ENCODE results near the gene SCO2.
"Not testable (repeated sequence)": the region's sequence is repeated elsewhere in the genome, so short reads cannot be mapped to it uniquely, and the experiment has no call there.

Gene SCO2

DNA sequence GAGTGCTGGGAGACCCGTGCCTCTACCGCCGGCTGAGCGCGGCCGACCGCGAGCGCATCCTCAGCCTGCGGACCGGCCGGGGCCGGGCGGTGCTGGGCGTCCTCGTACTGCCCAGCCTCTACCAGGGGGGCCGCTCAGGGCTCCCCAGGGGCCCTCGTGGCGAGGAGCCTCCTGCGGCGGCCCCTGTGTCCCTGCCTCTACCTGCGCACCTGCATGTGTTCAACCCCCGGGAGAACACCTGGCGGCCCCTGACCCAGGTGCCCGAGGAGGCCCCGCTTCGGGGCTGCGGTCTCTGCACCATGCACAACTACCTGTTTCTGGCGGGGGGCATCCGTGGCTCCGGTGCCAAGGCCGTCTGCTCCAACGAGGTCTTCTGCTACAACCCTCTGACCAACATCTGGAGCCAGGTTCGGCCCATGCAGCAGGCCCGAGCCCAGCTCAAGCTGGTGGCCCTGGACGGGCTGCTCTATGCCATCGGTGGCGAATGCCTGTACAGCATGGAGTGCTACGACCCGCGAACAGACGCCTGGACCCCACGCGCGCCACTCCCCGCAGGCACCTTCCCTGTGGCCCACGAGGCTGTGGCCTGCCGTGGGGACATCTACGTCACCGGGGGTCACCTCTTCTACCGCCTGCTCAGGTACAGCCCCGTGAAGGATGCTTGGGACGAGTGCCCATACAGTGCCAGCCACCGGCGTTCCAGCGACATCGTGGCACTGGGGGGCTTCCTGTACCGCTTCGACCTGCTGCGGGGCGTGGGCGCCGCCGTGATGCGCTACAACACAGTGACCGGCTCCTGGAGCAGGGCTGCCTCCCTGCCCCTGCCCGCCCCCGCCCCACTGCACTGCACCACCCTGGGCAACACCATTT, 23.8 kb upstream of the SCO2 start:
- no peak for DNase-seq

DNA sequence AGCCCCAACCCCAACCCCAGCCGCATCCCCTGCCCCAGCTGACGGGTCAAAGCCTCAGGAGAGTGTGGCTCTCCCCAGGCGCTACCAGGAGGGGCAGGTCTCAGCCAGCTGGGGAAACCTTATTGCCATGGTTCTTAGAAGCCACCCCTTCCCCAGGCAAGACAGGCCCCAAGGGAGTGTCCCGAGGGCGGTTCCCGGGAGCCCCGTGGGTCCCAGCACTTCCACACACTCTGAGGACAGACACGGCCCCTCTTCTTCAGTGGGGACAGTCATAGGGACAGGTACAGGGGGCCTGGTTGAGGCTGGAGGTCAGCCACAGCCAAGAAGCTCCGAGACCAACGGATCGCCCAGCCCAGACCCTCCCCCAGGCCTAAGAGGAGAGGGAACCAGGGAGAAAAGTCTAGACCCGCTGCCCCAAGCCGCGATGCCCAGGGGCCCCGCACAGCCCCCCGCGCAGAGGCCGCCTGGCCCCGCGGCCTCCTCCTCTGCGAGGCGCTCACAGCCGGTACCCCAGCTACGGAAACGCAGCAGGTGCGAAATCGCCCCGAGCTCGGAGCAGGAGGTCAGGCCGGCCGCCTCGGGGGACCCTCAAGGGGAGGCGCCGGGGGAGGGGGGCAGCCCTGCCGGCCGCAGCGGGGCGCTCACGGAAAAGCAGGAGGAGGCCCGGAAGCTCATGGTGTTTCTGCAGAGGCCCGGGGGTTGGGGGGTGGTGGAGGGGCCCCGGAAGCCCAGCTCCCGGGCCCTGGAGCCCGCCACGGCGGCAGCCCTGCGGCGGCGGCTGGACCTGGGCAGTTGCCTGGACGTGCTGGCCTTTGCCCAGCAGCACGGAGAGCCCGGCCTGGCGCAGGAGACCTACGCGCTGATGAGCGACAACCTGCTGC, 22.9 kb upstream of the SCO2 start:
- no peak for DNase-seq

DNA sequence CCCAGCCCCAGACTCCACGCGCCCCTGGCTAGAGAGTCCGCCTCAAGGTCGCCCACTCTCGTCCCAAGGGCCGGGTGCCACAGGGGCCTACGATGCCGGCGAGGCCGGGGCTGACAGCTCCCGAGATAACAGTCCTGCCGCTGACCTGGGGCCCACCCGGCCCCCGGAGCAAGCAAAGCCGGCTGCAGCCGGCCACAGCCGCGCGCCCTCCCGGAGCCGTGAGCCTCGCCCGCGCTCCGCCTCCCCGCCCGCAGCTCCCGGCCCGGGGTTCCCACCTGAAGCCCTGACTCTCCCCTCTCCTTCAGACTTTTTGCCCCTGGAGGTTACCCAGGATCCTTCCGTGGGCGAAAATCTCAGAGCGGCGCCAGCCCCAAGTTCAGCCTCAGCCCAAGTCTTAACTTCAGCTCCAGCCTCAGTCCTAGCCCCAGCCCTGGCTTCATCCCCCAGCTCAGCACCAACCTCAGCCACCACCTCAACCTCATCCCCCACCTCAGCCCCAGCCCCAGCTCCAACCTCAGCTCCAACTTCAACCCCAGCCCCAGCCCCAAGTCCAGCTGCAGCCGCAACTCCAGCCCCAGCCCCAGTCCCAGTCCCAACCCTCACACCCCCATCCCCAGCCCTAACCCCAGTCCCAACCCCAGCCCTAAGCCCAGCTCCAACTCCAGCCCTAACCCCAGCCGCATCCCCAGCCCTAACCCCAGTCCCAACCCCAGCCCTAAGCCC, 22.0 kb upstream of the SCO2 start:
- no peak for DNase-seq

DNA sequence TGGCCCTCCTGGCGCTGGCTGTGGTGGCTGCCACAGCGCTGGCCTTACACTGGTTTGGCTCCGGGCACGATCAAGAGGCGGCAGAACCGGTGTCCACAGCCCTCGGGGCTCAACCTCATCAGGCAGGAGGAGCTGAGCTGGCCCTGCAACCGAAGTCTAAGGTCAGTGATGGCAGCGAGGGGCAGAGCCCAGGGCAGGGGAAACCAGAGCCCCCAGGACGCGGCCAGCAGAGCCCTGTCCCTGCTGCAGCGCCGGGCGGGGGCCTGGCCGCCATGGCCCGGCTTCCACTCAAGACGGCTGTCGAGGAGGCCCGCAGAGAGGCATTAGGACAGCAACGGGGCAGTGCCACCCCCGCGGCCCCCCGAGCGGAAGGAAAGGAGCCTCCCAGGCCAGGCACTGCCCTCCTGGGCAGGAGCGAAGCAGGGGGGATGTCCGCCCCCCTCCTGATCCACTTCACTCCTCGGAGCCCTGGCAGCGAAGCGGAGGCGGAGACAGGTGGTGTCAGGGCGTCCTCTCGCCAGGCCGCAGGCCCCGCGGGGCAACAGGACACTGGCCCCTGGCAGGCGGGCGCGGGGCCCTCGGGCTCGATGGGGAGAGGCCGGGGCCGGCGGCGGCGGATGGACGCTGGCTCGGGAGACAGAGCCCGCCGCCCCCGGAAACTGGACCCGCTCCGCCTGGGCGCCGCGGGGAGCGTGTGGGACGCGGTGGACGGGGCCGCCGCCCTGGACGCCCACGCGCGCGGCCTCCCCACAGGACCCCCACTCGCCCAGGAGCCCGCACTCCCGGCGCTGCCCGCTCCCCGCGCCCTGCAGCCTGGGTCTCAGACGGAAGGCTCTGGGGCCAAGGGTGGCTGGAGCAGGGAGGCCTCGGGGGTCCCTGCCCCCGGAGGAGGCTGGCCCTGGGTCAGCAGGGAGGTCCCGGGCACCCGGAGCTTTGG, 21.2 kb upstream of the SCO2 start:
- DNase-seq, result no peak

DNA sequence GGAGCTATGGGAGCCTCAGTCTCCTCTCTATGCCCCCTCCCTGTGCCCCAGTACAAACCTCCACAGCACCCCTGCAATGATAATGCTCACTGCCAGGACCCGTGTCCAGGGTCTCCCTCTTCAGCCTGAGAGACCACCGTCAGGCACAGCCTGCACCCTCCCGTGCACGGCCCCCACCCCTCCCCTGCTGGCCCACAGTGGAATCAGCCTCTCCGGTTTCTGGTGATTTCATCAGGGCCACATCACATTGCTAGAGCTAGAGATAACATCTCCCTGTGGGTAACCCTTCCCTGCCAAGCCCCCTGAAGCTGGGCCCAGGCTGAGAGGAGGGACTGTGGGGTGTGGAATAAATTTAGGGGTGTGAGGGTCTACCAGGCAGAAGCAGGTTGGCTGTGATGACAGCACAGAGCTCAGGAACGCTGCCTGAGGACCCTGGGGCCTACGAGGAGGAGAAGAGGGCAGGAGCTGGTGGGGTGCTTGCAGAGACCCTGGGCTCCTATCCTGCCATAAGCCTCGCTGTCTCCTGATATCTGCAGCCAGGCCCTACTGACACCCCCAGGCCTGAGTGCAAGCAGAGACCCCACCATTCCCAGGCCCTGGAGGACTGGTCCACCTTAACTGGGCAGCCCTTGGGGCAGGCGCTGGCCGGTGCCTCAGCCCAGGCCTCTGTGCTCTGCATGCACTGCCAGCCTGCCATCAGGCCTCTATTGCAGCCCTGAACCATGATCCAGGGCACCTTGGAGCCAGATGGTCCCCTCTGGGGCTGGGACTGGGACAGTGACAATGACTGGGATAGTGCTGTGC, 20.3 kb upstream of the SCO2 start, which contains the start of gene KLHDC7B:
KLHDC7B (plus strand) TSS at position 378 of the 804 bp plus-strand sequence; CDS start at position 723, 345 bp downstream.
- DNase-seq, result no peak

DNA sequence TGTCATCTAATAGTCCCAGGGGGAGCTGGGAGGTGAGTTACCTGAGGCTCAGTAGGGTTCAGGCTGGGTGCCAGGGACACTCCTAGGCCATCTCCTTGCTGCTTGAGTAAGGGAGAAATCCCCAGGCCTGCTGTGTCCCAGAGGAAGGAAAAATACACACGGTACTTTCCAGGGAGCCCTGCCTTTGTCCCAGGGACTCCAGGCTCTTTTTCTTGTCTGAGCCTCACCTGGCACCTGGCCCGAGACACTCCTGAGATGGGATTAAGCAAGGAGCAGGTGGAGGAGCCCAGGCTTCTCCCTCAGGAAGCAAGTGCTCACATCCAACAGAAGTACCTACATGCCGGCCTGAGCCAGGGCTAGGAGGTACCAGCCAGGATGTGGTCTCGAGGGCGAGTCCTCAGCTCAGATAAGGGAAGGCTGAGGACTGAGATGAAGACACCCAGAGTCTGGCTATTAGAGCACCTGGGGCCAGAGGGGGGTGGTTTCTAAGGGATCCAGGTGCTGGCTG, 19.4 kb upstream of the SCO2 start:
- DNase-seq, result no peak

DNA sequence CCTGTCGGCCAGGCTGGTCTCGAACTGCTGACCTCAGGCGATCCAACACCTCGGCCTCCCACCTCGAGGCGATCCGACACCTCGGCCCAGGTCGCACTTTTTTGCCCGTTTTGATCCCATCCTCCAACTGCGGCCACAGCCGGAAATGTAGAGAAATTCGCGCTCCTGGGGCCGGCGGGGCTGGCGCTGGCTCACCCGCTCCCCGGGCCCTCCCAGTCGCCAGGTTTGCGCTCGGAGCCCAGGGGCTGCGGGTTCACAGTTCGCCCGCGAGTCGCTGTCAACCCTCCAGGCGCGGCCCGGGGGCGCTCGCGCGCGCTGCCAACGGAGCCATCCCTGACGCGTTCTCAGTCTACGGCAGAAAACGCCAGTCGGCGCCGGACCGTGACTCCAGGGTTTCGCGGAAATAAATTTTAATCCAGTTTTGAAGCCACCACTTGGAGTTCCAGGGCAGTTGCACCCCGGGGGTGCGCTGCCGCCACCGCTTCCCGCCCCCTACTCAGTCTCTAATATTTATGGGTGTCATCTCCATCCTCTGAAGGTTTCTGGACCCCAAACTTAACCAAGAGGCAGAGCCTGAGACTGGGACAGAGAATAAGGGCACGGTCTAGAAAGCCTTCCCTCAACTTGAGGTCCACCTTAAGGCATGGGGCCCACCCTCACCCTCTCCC, 18.8 kb upstream of the SCO2 start:
- DNase-seq, result no peak

DNA sequence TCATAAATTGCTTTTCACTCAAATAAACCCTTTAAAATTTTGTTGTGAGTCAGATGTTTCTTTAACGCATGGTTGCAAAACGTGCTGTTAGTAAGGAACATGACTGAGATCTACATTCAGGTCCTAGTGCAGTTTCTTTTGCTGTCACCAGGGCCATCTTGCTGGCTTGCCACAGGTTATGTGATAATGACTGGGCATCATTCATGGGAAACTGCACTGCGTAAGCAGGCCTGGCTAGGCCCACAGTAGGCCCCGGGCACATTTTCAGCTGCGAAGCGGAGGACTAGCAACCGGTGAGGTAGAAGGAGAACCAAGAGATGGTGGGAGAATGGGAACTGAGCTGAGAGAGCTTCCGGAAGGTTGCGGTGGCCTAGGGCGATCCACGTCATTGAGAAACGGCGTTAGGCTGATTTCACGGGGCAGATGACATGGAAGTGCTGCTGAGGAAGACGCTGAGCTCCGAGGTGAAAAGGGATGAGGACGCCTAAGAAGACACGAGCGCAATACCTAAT, 17.1 kb upstream of the SCO2 start:
- no peak for DNase-seq

DNA sequence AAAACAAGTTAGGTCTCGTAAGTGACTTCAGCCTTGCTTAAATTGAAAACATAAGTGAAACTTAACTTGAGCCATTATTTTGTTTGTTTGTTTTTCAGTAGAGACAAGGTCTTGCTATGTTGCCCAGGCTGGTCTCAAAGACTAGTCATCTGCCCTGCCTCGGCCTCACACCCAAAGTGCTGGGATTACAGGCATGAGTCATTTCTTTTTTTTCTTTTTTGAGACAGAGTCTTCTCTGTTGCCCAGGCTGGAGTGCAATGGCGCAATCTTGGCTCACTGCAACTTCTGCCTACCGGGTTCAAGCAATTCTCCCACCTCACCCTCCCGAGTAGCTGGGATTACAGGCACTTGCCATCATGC, 16.2 kb upstream of the SCO2 start:
- DNase-seq, result not testable (repeated sequence)

DNA sequence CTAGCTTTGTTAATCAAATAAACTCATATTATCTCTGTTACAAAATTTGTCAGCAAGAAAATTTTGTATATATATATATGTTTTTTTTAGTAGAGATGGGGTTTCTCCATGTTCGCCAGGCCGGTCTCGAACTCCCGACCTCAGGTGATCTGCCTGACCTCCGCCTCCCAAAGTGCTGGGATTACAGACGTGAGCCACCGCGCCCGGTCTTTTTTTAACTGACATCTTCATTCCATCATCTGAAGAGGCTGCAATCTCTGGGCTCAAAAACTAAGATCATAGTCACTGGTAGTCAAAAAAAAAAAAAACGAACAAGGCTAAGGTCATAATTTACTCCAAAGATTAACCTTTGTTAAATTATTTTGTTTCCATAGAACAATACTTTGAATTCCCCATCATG, 15.0 kb upstream of the SCO2 start:
- no peak for DNase-seq

DNA sequence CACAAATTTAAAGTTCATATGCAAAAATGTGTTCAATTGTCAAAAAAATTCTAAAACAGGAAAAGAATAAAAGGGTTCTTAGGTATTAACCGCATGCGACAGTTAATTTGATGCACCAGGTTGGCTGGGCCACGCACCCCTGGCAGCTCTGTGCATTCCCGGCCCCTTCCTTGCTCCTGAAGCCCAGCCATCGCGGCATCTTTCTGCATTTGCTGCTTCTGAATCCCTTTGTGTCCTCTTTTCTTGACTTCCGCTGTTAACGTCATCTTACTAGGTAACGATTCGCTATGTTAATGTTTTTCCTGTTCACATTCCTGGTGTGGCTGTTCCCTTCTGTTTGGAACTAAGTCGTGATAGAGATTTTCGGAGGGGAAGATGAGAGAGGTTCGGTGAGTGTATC, 12.4 kb upstream of the SCO2 start:
- no peak for DNase-seq

DNA sequence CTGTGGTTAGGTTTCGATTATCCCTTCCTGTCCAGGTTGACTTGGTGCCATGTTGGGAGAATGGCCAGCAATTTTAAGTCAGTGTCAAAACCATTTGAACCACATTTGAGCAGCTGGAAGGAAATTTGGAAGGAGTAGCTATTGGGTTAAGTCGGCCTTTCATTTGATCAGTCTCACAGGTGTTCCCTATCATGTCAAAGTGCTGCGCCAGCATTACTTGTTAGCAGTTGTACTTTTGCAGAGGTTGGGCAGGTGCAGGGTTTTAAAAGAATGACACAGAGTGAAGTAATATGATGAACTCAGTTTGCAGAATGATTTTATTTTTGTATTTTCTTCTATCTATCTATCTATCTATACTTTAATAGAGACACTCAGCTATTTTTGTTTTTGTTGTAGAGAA, 10.8 kb upstream of the SCO2 start:
- DNase-seq, result no peak

DNA sequence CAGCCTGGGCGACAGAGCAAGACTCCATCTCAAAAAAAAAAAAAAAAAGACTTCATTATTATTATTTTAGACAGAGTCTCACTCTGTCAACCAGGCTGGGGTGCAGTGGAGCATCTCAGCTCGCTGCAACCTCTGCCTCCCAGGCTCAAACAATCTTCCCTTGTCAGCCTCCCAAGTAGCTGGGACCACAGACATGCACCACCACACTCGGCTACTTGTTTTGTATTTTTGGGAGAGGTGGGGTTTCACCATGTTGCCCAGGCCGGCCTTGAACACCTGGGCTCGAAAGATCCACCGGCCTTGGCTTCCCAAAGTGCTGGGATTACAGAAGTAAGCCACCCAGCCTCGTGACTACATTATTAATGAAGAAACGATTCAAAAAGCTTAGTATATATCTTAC, 9.7 kb upstream of the SCO2 start:
- DNase-seq, result no peak

DNA sequence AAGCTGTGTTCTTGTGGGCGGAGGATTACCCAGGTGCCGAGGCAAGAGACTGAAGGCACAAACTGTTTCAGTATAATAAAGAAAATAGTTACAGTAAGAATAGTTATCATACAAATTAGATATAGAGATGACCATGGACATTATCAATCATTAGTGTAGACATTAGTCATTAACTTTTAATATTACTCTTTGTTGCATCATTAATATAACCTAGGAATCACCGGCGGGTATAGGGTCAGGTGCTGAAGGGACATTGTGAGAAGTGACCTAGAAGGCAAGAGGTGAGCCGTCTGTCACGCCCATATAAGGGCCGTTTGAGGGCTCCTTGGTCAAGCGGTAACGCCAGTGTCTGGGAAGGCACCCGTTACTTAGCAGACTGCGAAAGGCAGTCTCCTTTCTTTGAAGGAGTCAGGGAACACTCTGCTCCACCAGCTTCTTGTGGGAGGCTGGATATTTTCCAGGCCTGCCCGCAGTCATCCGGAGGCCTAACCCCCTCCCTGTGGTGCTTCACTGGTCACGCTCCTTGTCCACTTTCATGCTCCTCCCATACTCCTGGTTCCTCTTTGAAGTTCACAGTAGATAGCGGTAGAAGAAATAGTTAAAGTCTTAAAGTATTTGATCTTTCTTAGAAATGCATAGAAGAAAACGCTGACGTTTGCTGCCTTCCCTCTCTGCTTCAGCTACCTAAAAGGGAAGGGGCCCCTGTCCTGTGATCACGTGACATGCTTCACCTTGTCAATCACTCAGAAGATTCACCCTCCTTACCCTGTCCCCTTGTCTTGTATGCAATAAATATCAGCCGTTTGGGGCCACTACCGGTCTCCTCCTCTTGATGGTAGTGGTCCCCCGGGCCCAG, 8.7 kb upstream of the SCO2 start:
- DNase-seq, result not testable (repeated sequence)

DNA sequence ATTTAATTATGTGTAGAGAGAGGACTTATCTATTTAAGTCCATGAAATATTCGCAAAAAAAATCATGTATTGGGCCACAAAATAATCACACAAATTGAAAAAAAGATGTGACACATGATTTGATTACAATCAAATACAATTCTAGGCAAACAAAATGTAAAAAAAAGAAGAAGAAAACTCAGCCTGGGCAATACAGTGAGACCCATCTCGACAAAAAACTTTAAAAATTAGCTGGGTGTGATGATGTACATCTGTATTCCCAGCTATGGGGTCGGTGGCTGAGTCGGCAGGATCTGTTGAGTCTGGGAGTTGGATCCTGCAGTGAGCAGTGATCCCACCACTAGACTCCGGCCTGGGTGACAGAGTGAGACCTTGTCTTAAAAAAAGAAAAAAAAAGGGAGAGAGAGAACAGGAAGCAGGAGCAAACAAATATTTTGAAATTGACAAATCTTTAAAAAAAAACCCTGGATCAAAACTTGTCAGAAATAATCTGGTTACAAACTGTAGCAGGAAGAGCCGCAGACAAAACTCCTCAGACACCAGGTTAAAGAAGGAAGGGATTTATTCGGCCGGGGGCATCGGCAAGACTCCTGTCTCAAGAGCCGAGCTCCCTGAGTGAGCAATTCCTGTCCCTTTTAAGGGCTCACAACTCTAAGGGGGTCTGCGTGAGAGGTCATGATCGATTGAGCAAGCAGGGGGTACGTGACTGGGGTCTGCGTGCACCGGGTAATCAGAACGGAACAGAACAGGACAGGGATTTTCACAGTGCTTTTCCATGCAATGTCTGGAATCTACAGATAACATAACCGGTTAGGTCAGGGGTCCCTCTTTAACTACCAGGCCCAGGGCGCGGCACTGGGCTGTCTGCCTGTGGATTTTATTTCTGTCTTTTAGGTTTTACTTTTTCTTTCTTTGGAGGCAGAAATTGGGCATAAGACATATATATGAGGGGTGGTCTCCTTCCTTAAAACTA, 7.7 kb upstream of the SCO2 start:
- DNase-seq, result no peak

DNA sequence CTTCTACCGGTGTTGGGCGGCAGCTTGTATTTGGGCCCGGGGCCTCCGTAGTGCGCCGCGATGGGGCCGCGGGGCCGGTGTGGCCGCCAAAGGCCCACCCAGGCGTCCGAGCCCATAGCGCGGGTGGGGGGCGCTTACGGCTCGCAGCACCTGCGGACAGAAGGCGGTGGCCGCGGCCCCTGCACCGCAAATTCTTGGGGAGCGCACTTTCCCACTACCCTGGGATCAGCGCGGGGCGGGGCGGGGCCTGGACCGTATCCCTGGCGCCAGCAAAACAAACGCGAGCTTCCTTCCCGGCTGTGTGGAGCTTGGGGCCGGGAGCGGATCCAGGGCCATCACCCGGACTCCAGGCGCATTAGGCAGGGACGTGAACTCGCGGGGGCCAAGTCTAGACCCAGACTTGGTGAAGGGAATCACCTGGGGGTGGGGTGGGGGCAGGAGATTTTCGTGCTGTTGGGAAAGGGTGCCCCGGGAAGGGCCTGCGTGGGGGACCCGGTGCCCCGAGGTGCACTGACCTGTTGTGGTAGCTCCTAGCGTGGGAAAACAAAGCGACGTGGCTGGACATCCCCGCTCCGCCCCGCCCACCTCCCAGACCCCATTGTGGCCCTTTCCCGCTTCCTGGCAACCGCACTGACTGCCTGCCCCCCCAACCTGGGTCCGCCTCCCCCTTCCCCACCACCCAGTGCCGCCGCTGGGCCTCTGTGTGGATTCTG, 6.7 kb upstream of the SCO2 start:
- DNase-seq, result no peak

DNA sequence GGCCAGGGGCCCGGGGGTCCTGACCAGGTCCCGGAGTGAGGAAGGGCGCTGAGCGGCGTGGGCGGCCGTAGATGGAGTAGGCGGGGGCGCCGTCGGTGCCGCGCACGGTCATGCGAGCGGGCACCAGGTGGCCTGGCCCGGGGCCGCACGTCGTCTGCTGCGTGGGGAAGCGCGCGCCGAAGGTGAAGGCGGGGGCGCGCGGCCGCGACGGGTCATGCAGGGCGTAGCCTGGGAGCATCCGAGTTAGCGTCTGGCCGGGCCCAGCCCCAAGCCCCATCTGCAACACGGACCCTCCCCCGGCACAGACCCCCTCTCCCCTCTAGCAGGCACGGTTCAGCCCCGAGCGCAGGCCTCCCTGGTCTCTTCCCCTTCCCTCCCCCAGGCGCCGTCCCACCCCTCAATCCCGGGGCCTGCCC, 6.2 kb upstream of the SCO2 start:
- DNase-seq, result peak; percentile 24

Data from NCI-H774 (cell line).